ENCODE data around the gene LYL1.

GRCh38 chr19:13146763-13147563, 44.3 kb upstream of the LYL1 start:
- TF ChIP-seq CTCF (IDR thresholded peaks at IDR 0.05), result no peak
- TF ChIP-seq POLR2AphosphoS5 (IDR thresholded peaks at IDR 0.05; ENCODE audit: low read depth, low read length), result no peak
- no peak for TF ChIP-seq SIN3A (IDR thresholded peaks at IDR 0.05; ENCODE audit: borderline replicate concordance, insufficient read depth, low read depth, low read length)
- no peak for TF ChIP-seq REST (IDR thresholded peaks at IDR 0.05; ENCODE audit: insufficient read depth in 1 of 2, low read depth in 2 of 2, low read length in 1 of 2)
- TF ChIP-seq TCF7L2 (IDR thresholded peaks at IDR 0.05; ENCODE audit: low read depth, low read length), result no peak
